Fibroblast of upper back skin (primary cell): Measurements from ENCODE around the gene HPS1.

Experiments used
- DNase-seq: peaks from one replicate; pipeline ENCODE4 v3.0.0-alpha.2; 2013

HPS1 gene

GRCh38 chr10:98463976-98464754 is 17.4 kb upstream of the HPS1 start:
- no peak for DNase-seq

DNA sequence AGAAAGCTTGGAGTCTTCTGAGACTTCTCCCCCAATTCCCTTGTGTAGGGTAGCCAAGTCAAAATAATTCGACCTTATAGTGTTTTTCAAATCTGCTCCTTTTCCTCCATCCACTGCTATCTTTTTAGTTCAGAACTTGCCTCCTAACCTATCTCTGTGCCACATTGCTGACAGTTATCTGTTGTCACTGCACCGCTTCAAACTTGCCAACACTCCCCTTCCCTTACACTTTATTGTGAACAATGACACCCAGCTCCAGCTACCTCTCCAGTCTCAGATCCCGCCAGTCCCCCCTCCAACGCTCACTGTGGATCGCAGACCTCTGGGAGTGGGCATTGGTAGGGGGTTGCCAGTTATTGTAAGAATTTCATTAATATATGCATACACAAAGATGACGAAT is 16.3 kb upstream of the HPS1 start:
- DNase-seq = no peak

GRCh38 chr10:98461500-98461842 is 14.7 kb upstream of the HPS1 start:
- DNase-seq = no peak

DNA sequence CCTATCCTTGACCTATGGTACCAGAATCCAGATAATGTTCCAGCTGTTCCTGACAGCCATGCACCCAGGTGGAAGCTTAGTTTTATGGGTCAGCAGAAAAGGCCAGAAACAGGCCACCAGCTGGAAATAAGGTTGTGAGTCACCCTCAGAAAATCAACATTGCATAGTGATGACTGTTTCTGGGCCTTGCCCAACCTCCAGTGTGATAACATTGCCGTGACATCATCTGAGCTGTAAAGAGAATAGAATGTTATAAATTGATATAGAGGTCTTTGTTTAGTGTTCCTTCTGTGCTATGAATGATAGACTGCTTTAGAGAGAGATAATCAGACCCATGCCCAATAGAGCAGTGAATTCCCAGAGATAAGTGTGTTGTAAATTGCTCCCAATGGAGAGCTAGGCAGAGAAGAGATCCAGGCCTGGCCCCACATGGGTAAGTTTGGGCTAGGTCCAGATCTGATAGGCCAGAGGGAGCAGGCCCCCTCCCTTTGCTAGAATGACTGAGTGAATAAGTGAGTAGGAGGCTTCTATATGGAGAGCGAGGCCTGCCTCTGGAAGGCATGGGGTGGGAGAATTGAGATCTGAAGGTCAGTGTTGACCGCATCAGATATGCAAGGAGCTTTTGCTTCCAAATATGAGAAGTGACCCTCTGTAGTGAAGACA is 14.2 kb upstream of the HPS1 start:
- DNase-seq = peak; percentile 92

- no peak for DNase-seq
Measured at GRCh38 chr10:98458809-98459784, 12.4 kb upstream of the HPS1 start.

DNA sequence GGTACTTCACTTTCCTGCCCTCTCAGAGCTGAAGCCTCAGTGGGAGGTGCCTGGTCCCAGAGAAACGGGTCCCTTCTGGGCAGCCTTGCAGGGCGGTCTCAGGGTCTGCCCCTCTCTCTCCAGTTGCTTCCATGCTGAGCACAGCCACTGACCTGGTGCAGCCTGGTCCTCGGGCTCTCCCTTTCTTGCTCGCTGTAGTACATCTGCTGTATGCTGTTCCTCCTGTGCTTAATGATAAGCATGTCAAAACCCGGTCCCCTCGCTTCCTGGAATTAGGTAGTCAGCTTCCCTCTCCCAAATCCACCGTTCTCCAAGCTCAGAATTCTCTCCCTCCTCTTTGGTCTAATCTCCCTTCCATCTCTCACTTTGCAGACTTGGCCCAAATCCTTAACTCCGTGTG is 11.0 kb upstream of the HPS1 start:
- DNase-seq = no peak

DNA sequence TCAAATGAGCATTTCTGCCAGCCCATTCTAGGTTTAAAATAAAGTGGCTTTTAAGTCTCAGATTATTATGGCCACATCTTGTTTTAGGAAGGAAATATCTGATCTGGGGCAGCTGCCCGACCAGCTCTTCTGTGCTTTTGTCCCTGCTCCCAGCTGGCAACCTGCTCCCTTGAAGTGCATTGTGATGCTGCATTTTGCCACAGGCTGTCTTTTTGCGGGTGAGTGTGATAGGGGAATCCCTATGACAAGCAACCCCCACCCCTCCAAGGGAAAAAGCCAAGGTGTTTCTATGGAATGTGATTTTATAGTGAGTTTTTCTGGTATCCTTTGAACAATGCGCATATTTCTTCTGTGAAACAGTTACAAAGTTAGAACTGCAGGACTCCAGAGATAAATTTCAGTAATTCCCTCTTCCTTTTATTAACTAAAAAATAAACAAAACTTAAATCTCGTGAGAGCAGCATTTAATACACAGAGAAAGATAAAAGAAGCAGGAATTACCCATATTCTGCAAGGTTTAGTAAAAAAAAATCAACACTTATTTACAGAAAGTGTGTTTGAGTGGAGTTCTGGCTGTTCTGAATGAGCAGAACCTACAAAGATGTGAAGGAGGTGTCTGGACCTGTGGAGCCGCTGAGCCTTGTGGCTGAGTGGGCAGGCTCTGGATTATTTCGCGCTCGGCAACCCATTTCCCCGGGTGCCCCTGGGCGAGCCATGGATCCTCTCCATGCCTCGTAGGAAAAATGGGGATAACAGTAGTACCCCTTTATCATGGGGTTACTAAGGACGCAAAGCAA is 10.1 kb upstream of the HPS1 start:
- no peak for DNase-seq

GRCh38 chr10:98456043-98456570 is 9.4 kb upstream of the HPS1 start:
- no peak for DNase-seq

DNA sequence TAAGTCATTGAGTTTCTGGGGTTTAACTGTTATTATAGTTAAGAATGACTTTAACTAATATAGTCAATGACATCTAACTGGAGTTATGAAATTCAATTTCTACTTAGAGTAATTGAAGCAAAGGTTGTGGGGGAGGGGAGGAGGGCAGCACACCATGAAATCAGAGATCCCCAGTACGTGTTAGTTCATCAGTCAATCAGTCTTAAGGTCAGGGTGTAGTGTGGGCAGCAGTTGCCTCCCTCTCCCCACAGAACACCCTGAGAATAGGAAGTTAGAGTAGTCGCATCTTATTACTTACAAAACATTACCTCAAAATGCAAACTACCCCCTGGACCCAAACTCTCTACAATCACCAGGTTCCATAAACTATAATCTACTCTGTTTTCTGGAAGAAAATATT is 7.0 kb upstream of the HPS1 start:
- DNase-seq = no peak

- DNase-seq = no peak
Measured at GRCh38 chr10:98450618-98451017, 3.9 kb upstream of the HPS1 start.

DNA sequence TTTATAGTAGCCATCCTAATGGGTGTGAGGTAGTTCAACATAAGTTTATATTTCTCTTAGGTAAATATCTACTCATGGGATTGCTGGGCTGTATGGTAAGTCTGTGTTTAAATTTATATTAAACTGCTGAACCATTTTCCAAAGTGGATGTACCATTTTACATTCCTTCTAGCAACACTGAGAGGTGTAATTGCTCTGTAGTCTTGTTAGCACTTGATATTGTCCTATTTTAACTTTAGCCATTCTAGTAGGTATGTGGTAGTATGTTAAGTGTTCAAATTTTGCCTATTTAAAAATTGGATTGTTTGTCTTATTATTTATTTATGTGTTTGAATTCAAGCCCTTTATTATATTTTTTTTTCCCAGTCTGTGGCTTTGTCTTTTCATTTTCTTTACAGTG is 2.6 kb upstream of the HPS1 start:
- DNase-seq = no peak

DNA sequence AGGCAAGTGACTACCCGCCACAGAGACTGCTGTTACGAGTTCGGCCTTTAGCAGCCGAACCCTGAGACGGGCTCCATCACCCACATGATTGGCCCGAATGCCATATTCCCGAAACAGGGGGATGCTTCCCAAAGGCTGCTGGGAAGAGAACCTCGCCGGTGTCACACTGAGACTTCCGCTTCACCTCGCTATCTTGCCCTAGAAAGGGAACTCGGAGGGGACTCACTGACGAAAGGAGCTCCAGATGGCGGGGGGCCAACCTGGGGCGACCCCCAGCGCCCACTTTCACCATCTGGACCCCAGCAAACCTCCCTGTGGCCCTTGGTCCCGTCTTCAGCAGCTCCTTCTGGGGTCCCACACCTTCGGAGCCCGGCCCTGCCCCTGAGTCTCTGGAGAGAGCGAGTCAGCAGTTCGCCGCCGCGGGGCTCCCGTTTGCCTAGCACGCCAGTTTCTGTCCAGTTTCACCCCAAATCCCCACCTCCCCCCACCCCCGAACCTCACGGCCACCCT is 529 bp downstream of the HPS1 start:
- peak; percentile 21 for DNase-seq

DNA sequence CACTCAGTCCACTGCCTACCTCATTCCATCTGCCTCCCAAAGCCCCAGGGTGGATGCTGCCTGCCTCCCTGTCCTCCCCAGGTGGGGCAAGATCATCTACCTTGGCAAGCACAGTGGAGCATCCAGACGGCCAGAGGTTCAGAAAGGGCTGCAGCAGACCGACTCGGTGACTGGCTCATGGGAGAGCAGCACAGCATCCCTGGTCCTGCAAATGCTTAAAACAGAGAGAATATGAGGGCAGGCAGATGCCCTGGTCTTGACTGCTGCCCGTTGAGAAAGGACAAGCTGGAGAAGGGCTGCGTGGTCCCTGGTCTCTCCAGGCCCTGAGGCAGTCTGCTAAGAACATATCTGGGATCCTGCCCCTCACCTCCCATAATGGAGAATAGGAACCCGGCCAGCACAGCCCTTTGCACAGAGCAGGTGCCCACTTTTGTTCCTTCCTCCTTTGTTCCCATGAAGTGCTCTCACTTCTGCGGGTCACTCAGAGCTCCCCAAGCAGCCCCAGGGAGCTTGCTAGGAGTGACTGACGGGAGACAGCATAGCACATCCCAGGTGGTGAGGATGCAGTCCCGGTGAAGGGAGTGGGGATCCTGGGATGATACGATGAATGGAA is 1.4 kb downstream of the HPS1 start:
- DNase-seq = no peak

GRCh38 chr10:98444314-98445006 is 2.3 kb downstream of the HPS1 start:
- no peak for DNase-seq

GRCh38 chr10:98438715-98439114 is 8.0 kb downstream of the HPS1 start:
- no peak for DNase-seq

GRCh38 chr10:98436704-98437103 is 10.0 kb downstream of the HPS1 start:
- DNase-seq = no peak

- DNase-seq = no peak
Measured at GRCh38 chr10:98435178-98435577, 11.6 kb downstream of the HPS1 start.

DNA sequence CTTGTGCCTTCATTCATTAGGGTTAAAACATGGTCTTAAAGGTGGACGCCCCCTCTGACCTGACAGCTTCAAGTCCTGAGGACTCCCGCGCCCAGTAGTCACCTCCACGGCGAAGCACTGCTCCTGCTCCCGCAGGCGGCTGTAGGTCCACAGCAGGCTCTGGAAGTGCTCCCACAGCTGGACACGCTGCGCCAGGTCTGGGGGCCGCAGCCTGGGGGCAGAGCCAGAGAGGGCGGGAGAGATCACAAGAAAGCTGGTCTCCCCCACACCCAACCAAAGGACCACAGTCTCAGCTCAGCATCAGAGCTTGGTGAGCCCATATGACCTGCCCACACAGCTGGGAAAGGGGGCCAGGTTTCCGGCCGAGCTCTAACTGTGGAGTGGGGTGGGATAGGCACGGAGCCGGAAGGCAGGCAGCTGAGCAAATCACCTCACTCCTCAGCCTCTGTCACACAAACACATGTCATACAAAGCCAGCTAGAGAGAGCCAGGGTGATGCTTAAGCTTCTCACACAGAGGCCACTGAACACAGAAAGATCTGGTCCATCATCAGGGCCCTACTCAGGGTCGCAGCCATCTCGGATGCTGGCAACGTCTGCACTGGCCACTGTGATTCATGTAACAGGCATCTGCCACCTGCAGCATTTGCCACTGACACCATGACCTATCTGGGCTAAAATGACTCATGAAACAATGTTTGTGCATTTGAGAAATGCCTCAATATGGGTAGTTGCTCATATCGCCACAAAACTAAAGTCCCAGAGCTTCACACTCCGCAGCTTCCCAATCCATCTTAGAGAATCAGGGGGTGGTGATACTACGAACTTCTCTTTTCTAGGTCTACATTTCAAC is 12.6 kb downstream of the HPS1 start:
- DNase-seq = no peak

DNA sequence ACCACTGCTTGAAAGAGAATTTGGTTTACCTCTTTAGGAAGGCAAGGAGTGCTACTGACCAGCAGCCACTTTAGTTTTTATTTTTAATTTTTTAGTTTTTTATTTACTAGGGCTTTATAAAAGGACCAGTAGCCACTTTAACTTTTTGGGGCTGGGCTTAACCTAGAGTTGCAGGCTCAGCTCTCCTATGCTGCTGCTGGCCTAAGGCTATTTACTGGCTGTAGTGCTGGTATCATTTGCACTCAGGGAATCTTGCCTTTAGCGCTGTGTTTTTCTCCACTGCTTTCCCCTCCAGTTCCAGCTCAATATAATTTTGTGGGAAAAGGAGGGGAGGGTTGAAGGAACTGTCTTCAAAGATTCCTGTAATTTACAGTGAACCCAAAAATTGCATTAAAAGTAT is 13.4 kb downstream of the HPS1 start:
- no peak for DNase-seq

DNA sequence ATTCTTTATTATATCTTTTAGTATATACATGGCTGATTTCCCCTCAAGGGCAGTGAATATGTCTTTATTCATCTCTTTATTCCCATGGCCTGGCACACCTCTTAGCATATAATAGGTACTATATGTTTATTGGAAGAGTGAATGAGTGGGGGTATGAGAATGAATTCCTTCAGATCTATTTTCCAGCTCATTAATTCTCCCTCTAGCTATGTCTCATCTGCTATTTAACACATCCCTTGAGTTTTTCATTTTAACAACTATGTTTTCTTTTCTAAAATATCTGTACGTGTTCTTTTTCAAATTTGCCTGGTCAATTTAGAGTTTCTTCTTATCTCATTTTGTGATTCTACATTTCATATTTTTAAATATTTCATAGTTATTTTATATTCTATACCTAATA is 14.4 kb downstream of the HPS1 start:
- DNase-seq = no peak
